PC-9 (cell line): Measurements from ENCODE around the gene DBF4B.
A peak's percentile ranks its signal among the peaks of the same experiment; 100 is the strongest.

Experiments used
- EZH2 ChIP-seq: fragments of 200-600 bp; sonication (generic); IDR thresholded peaks from 2 replicates; pipeline ENCODE4 v1.8.0; 2017; ENCODE audit warnings: antibody characterized with exemption, low read depth
- TF ChIP-seq, protein P1 (sequence below): fragments of 200-600 bp; sonication (generic); conservative IDR thresholded peaks from 2 replicates; pipeline ENCODE4 v1.6.1; 2017; ENCODE audit warnings: mixed run types, antibody characterized with exemption, mild to moderate bottlenecking, moderate library complexity

DNA sequence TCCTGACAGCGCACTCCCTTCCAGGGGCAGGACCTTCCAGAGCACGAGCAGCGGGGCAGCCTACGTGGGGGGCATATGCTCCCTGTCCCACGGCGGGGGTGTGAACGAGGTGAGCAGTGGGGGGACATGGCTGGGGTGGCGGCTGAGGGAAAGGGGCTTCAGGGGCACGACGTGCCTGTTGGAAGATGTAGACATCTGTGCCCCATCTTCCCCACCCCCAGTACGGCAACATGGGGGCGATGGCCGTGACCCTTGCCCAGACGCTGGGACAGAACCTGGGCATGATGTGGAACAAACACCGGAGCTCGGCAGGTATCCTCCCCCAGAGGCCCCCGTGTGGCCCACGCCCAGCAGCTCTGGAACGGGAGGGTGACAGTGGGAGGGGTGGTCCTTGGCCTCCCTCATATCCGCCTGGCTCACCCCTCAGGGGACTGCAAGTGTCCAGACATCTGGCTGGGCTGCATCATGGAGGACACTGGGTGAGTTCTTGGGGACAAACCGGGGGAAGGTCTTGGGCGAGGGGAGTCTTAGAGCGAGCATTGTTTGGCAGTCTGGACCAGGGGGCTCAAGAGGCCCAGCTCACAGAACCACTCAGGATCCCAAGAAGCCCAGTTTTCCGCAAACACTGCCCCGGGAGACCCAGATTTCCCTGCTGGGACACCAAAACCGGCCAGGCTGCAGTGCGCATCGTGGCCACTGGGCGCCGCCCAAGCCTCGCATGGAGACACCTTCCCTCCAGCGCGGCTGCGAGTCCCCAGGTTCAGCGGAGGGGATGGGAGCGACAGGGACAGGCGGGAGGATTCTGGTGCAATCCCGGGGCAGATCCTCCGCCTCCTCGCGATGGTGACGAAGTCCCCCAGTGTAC lies 66.0 kb downstream of the DBF4B start:
- TF ChIP-seq, protein P1, sequence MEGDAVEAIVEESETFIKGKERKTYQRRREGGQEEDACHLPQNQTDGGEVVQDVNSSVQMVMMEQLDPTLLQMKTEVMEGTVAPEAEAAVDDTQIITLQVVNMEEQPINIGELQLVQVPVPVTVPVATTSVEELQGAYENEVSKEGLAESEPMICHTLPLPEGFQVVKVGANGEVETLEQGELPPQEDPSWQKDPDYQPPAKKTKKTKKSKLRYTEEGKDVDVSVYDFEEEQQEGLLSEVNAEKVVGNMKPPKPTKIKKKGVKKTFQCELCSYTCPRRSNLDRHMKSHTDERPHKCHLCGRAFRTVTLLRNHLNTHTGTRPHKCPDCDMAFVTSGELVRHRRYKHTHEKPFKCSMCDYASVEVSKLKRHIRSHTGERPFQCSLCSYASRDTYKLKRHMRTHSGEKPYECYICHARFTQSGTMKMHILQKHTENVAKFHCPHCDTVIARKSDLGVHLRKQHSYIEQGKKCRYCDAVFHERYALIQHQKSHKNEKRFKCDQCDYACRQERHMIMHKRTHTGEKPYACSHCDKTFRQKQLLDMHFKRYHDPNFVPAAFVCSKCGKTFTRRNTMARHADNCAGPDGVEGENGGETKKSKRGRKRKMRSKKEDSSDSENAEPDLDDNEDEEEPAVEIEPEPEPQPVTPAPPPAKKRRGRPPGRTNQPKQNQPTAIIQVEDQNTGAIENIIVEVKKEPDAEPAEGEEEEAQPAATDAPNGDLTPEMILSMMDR = peak; percentile 99
- no peak for TF ChIP-seq EZH2
